Activated CD4-positive, alpha-beta T cell treated with anti-CD3 and anti-CD28 coated beads, Interleukin-2, amount 50 U/mL, for 48 hours (primary cell): ENCODE data around the gene DHFR2.
"Not testable (repeated sequence)": the region's sequence is repeated elsewhere in the genome, so short reads cannot be mapped to it uniquely, and the experiment has no call there.

ENCODE experiments used
- DNase-seq, 2 experiments: peaks; one replicate each; pipeline ENCODE4 v3.0.0-alpha.2; 2020

Gene DHFR2

DNA sequence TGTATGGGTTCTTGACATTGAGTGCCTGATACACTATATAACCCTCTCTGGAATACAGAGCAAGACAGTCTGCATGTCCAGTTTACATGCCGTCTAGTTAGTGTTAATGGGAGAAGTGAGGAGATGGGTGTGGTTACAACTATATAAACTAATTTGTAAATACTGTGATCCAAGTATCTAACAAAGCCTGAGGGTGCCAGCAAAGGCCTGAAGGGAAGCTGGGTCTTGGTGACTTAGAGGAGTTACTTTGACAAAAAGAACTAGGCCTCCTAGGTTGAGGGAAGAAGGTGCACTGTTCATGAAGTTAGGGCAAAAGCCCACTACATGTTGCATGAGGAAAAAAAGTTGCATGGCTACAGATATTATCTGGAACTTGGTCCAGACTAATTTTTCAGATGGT lies 2.4 kb upstream of the DHFR2 start:
- no peak for DNase-seq

- DNase-seq = no peak
These were observed 1.6 kb upstream of the DHFR2 start for GRCh38 chr3:94064243-94064860.

GRCh38 chr3:94063496-94064119 lies 892 bp upstream of the DHFR2 start:
- no peak for DNase-seq

DNA sequence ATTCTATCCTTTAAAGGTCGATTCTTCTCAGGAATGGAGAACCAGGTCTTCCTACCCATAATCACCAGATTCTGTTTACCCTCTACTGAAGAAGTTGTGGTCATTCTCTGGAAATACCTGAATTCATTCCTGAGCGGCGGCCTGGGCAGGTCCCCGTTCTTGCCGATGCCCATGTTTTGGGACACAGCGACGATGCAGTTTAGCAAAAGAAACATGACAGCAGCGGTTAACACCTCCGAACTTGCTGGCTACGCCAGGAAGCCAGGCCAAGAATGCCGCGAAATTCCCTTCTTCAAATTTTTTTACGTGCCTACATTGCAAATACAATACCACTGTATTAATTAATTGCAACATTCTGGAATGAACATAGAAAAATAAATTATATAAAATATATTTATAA lies 1.4 kb downstream of the DHFR2 start:
- no peak for DNase-seq

GRCh38 chr3:94050546-94050945 lies 12.2 kb downstream of the DHFR2 start:
- no peak for DNase-seq

GRCh38 chr3:94049267-94049666 lies 13.4 kb downstream of the DHFR2 start:
- DNase-seq = no peak

DNA sequence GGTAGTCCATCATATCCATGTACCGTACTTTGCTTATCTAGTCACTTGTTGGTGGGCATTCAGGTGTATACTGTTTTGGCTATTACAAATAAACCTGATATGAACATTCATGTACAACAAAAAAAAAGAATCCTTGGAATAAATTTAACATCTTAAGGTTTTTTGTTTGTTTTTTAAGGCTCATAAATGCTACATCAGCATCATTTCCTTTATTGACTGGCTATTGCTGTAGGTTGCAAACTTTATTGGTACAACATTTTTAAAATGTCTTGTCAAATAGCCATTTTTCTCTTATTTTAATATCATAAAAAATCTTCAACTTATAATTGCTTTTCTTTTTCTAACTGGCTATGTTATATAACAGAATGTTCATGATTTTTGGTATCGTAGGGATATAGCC lies 16.2 kb downstream of the DHFR2 start:
- no peak for DNase-seq

GRCh38 chr3:94044100-94044936 lies 18.4 kb downstream of the DHFR2 start:
- not testable (repeated sequence) for DNase-seq

DNA sequence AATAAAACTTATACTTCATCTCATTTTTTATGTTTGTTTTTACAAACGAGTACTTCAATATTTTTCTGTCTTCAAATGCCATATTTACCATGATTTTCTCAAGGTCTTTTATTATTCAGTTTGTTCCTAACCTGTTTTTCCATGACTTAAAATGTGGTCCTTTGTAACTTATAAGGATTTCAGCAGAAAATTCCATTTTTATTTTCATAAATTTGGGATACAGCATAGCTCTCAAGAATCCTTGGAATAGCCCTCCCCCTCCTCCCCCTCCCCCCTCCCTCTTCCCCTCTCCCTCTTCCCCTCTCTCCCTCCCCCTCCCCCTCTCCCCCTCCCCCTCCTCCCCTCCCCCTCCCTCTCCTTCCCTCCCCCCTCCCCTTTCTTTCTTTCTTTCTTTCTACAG lies 19.4 kb downstream of the DHFR2 start:
- DNase-seq = no peak

- DNase-seq = no peak
These were observed 25.7 kb downstream of the DHFR2 start for GRCh38 chr3:94036909-94037507.

- no peak for DNase-seq
These were observed 34.5 kb downstream of the DHFR2 start, which contains the start of gene STX19 for GRCh38 chr3:94028093-94028837. Gene STX19 (minus strand): TSS chr3:94028597. CDS start chr3:94015269, 13,328 bp downstream.

DNA sequence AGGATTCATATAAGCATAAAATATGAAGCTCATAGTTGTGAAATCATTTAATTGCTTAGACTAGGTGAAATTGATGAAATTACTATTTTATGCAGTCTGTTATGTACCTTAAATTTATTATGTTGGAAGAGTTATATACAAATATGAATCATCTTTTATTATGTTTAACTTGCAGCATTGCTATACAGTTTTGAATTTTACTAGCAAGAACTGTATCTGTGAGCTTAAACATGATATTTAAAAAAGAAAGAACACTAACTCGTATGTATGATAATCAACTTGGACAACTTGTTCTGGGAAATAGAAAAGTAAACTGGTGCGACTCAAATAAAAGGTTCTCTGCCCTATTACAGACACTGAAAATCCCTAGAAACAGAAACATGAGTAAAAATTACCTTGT lies 36.1 kb downstream of the DHFR2 start:
- DNase-seq = no peak

GRCh38 chr3:94024385-94024784 lies 38.3 kb downstream of the DHFR2 start:
- DNase-seq = no peak

GRCh38 chr3:94020293-94020692 lies 42.4 kb downstream of the DHFR2 start:
- DNase-seq = no peak

- DNase-seq = no peak
These were observed 43.1 kb downstream of the DHFR2 start for GRCh38 chr3:94019659-94020058.

- no peak for DNase-seq
These were observed 47.7 kb downstream of the DHFR2 start for GRCh38 chr3:94015025-94015424.

DNA sequence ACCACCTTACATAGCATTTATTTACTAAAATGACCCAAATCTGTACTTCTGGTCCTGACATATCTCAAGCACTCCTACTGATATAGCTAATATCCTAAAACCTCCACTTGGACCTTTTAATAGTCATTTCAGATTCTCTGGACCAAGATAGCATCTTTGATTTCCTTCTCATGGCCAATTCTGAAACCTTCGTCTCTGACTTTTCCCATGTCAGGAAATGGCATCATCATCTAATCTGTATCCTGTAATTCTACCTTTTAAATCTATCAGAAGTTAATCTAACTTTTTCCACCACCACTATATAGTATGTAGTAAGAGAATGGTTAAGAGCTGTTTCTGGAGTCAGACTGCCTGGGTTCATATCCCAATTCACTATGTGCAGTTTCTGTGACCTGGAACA lies 50.5 kb downstream of the DHFR2 start:
- no peak for DNase-seq

DNA sequence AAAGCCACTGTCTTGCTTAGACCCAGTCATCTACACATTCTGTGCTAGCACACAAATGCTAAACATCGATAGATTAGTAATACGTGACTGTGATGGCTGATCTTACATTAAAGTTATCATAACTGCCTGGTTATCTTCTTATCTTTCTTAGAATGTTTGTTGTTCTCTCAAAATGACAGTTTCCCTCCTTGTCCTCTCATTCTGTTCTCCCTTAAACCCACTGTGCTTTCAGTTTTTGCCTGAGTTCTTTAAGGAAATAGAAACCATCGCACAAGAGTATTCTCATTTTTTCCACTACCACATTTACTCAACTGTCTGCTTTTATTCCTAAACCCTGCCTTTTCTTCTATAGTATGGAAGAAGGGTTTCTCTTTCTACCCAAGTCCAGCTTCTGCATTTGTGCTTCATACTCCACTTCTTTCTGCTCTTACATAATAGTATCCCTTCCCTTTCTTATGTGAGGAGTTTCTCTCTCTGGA lies 51.4 kb downstream of the DHFR2 start:
- DNase-seq = no peak

- no peak for DNase-seq
These were observed 53.1 kb downstream of the DHFR2 start for GRCh38 chr3:94009608-94010007.

DNA sequence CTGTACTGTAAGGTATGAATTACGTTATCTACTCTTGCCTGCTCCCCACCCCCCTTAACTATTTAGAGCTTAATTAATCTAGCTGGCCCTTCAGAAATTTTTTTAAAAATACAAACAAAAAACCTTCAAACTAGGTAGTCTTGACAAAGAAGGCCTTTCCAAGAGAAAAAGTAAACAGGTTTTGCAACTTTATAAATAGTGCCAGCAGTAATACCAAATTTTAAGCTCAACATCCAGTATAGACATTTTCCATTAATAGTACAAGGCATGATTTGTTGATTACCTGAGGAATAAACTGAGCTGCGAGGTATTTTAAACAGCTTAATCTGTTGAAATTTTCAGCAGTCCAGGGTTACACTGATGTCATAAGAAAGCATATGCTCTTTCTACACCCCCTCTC lies 54.5 kb downstream of the DHFR2 start:
- no peak for DNase-seq
